Erythroblast (primary cell): ENCODE data around the gene PDAP1.

Experiments
- GATA1 ChIP-seq: IDR thresholded peaks from 2 replicates; pipeline ENCODE4 v1.6.1; 2011; ENCODE audit warnings: low read depth, mild to moderate bottlenecking, control low read depth, low read length, moderate library complexity
- POLR2A ChIP-seq: IDR thresholded peaks from 2 replicates; pipeline ENCODE4 v1.6.1; 2011; ENCODE audit warnings: mild to moderate bottlenecking, low read length

DNA sequence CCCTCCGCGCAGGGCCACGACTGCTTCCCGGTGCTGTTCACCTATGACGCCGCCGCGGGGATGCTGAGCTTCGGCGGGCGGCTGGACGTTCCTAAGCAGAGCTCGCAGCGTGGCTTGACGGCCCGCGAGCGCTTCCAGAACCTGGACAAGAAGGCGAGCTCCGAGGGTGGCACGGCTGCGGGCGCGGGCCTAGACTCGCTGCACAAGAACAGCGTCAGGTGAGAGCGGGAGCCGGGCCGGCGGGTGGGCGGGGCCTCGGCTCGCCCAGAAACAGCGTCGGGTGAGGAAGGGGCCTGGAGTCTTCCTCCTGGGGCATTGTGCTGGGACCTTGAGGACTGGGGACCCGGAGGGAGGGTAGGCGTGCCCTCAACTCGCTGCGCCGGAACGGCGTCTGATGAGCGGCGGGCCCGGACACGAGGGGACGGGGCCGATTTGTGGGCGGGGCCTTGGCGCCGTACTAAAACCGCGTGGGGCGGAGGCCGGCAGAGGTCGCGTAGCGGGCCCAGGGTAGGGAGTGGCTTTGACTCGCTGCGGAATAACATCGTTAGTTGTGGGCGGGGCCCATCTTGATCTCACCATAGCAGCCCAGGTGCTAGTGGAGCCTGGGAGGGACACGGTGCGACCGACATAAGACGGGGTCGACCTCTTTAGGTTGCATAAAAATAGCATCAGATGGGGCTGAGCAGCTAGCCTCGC, 15.6 kb downstream of the PDAP1 start:
- TF ChIP-seq POLR2A, result no peak
- TF ChIP-seq GATA1, result no peak
